GM21367 (cell line): Measurements from ENCODE around the gene COL6A2.
"Not testable (repeated sequence)": the region's sequence is repeated elsewhere in the genome, so short reads cannot be mapped to it uniquely, and the experiment has no call there.

Experiments
- ATAC-seq: cut with Tn5 transposase; IDR thresholded peaks from one replicate; pipeline ENCODE4 v1.9.1; 2021; ENCODE audit not compliant: unreplicated experiment

The COL6A2 gene

DNA sequence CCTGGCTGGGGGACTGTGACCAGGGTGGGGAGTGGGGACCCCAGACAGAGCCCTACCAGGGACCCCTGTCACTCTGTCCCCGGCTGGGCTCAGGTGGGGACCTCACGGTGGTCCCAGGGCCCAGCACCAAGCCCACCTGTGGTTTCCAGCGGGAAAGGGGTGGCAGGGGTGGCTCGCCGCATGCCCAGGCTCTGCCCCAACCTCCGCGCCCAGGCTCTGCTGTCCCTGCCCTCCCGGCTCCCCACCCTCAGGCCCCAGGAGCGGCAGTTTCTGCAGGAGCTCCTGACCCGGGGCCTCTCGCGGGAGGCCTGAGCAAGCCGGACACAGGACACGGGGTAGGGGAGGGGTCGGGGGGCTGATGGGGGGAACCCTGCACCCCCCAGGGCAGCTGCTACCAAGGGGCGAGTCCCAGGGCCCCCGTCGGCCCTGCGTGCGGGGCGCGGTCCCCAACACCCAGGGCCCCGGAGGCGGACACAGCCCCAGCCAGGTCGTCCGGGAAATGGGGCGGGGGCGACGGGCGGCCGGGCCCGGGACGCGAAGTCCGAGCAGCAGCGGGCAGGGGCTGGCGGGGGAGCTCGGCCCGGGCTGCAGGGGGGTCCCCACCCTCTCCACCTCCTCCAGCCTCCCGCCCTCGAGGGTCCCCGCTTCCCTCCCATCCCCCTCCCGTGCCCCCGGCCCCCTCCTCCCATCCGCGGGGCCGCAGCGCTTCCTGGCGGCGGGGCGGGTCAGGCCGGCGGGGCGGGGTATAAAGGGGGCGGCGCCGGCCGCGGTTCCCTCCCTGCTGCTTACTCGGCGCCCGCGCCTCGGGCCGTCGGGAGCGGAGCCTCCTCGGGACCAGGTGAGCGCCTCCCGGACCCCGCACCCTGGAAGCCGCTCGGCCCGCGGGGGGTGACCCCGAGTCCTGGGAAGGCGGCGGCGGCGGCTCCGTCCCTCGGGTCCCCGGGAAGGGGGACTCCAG lies at the start of gene COL6A2:
COL6A2 (plus strand) TSS at position 777 of the 958 bp plus-strand sequence.
- ATAC-seq, result no peak

GRCh38 chr21:46048926-46049889 lies 48.7 kb upstream of the COL6A2 start:
- ATAC-seq, result no peak

DNA sequence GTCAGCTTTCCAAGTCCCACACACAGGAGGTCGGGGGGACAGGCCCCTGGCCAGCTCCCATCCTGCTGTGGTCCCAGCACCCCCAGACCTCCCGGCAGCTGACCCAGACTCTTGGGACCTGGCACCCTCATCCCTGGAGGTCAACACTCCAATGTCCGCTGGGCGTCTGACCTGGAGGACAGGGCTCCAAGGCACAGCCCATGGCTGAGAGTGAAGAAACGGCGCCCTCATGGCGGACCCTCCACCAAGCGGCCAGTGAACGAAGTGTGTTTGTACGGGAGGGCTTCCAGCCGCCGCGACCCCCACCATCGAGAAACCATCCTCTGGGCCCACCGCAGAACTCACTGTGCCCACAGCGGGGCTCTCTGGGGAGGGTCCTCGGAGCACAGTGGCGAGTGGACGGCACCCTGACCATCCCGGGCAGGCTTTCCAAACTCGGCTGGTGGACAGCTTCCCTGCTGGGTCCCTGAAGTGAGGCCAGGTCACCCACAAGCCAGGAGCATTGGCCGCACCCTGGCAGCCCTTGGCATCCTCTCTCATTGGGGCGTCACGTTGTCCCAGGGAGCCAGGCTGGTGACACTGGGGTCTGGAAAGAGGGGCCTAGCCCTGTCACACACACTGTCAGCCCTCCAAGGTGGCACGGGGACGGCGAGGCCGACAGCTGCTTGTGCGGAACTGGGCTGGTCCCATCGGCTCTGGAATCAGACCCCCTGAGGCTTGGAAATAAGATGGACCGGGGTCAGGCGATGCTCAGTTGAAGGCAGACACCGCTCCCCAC lies 47.8 kb upstream of the COL6A2 start:
- ATAC-seq, result no peak

DNA sequence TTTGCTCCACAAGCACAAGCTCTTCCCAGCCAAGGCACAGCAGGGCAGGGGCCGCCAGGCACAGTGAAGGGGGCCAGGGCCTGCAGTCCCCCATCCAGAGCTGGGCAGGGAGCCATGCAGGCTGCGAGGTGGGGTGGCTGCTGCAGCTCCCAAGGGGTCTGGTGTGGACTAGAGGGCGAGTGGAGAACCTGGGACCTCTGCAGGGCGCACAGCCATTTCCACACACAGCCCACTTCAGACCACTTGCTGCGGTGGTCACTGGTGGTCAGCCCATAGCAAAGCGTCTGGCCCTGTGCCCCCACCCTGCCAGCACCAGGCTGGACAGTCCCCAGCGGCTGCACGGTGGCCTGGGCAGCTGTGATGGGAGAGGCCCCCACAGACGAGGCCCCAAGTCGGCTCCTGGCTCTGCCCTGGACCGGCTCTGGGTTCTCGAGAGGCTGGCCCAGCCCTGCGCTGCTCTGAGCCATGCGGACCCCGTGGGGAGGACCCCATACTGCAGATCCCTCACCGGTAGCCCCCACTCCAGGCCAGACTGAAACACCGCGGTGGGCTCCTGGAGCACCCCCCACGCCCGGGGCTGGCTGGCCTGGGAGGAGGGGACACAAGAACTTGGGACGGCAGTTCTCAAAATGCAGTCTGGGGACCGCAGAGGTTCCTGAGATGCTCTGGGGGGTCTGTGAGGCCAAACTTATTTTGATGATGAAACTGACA lies 47.1 kb upstream of the COL6A2 start:
- ATAC-seq, result no peak

DNA sequence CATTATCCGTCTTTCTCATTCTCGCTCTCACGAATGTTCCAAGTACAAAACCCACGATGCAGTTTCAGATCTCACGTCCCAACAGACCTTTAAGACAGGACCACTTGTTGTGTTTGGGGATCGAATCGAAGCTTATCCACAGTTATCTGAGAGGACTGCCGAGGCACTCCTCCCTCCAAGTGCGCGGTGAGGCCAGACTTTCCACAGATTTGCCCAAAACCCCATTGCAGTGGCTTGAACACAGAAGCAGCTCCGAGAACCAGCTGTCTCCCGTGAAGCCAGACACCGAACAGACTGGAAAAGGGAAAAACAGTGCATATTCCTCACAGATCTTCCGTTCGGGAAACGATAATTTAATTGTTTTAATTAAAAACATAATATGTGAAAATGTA lies 46.5 kb upstream of the COL6A2 start:
- no peak for ATAC-seq

DNA sequence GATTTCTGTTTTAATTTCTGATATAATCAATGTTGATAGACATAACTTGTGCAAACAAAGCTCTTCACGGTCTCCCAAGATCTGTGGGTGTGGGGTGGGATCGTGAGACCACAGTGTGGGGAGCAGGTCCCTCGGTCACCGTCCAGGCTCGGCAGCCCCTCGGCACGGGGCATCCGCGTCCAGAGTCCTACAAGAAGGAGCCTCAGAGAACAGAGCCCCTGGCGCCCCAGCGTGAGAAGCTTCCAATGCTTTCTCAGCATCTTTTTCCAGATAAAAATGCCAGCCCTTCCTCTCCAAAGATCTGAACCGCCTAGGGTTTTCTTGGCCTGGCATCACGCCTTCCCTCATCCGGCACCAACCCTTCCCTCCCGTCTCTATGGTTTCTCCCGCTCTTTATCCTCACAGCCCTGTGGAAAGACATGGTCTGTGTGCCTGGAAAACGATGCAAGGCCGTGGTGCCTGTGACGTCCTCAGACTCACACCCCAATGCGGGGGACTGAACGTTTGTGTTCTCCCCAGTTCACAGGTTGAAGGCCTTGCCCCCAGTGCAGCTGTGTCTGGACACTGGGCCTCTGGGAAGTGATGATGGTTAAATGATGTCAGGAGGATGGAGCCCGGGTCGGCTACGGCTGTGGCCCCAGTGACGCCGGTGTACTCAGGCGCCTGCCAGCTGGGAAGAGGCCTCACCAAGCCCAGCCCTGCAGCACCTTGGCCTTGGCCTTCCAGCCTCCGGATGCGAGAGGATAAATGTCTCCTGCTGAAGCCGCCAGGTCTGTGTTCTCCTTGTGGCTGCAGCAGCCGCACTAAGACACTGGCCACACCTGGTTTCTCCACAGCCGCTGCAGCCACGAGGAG lies 45.9 kb upstream of the COL6A2 start:
- ATAC-seq, result no peak

DNA sequence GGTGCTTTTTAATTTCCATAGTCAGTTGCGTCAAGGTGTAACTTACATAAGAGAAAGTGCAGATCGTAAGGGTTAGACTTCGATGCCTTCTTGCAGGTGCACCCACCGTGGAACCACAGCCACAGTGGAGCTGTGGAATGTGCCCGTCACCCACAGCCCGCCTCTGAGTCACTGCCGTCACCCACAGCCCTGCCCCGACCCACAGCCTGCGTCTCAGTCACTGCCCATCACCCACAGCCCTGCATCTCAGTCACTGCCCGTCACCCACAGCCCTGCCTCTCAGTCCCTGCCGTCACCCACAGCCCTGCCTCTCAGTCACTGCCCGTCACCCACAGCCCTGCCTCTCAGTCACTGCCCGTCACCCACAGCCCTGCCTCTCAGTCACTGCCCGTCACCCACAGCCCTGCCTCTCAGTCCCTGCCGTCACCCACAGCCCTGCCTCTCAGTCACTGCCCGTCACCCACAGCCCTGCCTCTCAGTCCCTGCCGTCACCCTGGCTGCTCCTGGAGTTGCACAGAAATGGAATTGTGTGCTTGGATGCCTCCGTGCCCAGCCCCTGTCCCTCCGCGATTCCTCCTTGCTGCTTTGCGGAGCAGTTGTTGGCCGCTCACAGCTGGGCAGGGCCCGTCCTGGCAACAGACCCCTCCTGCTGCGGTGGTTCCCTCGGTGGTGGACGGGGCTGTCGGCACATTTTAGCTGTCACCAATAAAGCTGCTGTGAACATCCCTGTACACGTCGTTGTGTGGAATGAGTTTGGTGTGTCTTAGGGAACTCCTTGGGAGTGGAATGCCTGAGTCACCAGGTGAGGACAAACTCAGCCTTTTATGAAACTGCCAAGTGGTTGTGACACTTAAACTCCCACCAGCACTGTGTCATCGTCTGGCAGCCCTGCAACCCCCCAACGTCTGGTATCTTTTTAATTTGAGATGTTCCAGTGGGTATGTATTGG lies 44.9 kb upstream of the COL6A2 start:
- no peak for ATAC-seq

DNA sequence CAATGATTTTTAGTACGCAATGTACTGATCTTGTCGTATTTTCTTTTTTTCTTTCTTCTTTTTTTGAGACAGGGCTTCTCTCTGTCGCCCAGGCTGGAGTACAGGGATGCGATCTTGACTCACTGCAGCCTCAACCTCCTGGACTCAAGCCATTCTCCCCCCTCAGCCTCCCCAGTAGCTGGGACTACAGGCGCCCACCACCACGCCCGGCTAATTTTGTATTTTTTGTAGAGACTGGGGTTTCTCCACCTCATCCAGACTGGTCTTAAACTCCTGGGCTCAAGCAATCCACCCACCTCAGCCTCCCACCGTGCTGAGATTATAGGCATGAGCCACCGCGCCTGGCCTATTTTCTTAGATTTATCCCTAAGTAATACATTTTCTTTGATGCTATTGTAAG lies 43.9 kb upstream of the COL6A2 start:
- no peak for ATAC-seq

- ATAC-seq, result no peak
Measured at GRCh38 chr21:46054451-46054881, 43.4 kb upstream of the COL6A2 start.

GRCh38 chr21:46055863-46056281 lies 42.0 kb upstream of the COL6A2 start:
- no peak for ATAC-seq

DNA sequence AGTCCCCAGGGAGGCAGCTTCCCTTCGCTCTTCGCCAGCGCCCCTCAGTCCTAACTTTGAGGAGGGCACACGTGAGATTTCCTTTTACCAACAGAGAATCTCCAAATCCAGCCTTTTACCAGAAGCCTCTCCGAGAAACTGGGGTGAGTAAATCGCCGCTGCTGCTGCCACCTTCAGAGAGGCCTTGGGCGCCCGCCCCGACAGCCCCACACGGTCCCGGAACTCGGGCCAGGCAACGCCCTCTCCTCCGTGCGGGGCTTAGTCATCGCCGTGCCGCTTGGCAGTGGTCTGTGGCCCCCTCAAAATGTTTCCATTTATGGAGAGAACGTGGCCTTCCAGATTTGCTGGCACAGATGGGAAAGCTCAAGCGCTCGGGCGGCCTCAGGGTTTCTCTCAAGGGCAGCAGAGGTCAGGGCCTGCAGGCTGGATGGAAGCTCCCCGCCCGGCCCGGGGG lies 41.4 kb upstream of the COL6A2 start:
- ATAC-seq, result no peak

DNA sequence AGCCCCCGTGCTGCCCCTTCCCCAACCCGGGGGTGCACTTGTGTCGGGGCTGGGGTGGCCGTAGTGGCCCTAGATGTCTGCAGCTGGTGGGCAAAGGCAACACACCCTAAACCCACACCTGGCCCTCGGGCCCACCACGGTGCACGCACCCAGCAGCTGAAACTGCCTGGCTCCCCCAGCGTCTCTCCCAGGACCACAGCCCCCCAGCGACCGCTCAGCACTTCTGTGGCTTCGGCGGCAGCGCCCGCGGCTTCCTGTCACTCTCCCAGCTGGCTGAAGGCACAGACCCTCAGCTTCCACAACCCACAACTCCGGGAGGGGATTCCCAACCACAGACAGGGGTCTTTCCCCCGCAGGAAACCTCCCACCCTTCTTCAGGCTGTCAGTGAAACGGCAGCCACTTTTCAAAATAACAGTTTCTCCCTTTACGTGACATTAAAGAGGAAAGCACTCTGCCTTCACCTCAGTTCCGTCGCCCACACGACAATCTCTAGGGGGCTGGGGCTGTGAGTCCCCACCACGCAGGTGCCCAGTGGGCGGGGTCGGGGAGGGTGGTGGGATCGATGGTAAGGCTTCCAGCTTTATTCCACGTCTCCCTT lies 40.7 kb upstream of the COL6A2 start:
- no peak for ATAC-seq

DNA sequence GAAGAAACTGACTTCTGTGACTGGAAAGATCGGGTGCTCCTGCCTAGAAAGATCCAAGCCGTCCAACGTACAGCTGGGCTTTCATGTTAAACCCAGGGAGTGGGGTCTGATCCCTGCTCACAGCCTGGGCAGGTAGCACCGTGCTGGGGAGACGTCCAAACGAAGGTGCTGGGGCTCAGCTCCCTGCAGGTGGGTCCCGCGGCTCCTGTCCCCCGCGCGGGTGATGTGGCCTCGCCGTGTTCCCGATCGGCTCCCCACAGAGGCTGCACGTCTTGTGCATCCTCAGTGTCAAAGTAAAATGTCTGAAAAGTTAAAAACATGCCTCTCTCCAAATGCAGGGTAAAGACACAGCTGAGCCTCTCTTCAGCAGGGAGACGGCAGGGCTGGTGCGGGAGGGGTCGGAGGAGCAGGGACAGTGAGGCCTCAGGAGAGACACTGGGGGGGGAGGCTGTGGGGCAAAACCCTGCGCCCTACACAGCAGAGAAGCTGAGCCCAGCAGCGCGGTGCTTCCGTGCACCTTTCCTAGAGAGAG lies 40.1 kb upstream of the COL6A2 start:
- no peak for ATAC-seq

GRCh38 chr21:46058431-46059145 lies 39.3 kb upstream of the COL6A2 start:
- no peak for ATAC-seq

DNA sequence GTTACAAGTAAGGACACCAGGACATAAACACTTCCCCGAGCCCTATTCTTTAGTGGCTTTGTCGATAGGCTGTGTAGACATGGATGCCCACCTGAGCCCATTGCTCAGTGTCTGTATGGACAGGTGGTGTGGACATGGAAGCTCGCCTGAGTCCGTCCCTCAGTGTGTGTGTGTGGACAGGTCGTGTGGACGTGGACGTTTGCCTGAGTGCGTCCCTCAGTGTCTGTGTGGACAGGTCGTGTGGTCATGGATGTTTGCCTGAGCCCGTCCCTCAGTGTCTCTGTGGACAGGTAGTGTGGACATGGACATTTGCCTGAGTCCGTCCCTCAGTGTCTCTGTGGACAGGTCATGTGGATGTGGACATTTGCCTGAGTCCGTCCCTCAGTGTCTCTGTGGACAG lies 38.7 kb upstream of the COL6A2 start:
- no peak for ATAC-seq

- not testable (repeated sequence) for ATAC-seq
Measured at GRCh38 chr21:46059711-46060455, 38.0 kb upstream of the COL6A2 start.
